K562 (cell line): Measurements from ENCODE around the gene TMEM187. TPM values are rescaled to one million over a fixed set of nuclear protein-coding genes. Genes with fewer than 3 reads are reported as not detected.

Experiments
- ATAC-seq: fragments of 200-7000 bp; cut with Tn5 transposase; 3 replicates; pipeline ENCODE4 v1.9.1; 2020; ENCODE audit warnings: moderate library complexity
- BruUV-seq: library from RNA; stranded (reverse); fragments of 400-500 nt; replicated peaks from 2 replicates; lab custom pipeline; 2021; lab: Mats Ljungman, UMichigan
- CTCF ChIA-PET: fragments of 300-600 bp; formaldehyde crosslinking; extraction: SDS; loops from one replicate; lab custom pipeline; 2021; ENCODE audit warnings: low intra/inter-chr PET ratio; lab: Yijun Ruan, JAX
- POLR2A ChIA-PET: fragments of 300-600, 350-650 bp; sonication (Branson Sonifier 250); formaldehyde crosslinking; extraction: SDS; loops from one replicate; lab custom pipeline; 2021; ENCODE audit warnings: antibody characterized with exemption, inconsistent platforms; lab: Yijun Ruan, JAX
- DNase-seq, 4 experiments: peaks; one replicate each; pipeline versions ENCODE4 v3.0.0 to v3.0.0-alpha.2; 2011 to 2018; ENCODE audit warnings: low spot score in 3 of 4, mixed read lengths in 3 of 4; ENCODE audit errors: extremely low read depth in 1 of 4
- FAIRE-seq: peaks from 2 replicates; lab custom pipeline; 2011; peaks lifted over from hg19 to GRCh38; lab: Jason Lieb, UNC
- H2AFZ ChIP-seq: 2 replicates; pipeline ENCODE4 v1.6.0; 2011; ENCODE audit warnings: low read depth, low read length, control low read depth, inconsistent platforms
- H3K27ac ChIP-seq: fragments of 200-600 bp; 3 replicates; pipeline ENCODE4 v1.8.0; 2011; ENCODE audit warnings: low read depth, mild to moderate bottlenecking, control low read depth, inconsistent platforms, low read length, moderate library complexity, mixed read lengths; ENCODE audit errors: extremely low read depth
- H3K27me3 ChIP-seq, 2 experiments: fragments of 300-600 bp in 1 of 2; 2 replicates in 1 of 2; 3 replicates in 1 of 2; pipeline versions ENCODE4 v1.6.0 to v1.8.0; 2011; ENCODE audit warnings: inconsistent platforms in 2 of 2, low read length in 2 of 2, mild to moderate bottlenecking in 1 of 2, mixed read lengths in 1 of 2, moderate library complexity in 1 of 2; ENCODE audit not compliant: control insufficient read depth in 2 of 2, insufficient read depth in 2 of 2
- H3K36me3 ChIP-seq: fragments of 300-600 bp; 3 replicates; pipeline ENCODE4 v1.8.0; 2011; ENCODE audit warnings: mild to moderate bottlenecking, low read length, inconsistent platforms; ENCODE audit not compliant: control insufficient read depth, insufficient read depth
- H3K4me1 ChIP-seq, 2 experiments: fragments of 200-600 bp in 1 of 2; replicated peaks in 1 of 2; 2 replicates in 1 of 2; 3 replicates in 1 of 2; pipeline versions ENCODE4 v1.5.1 to v1.8.0; 2011; ENCODE audit warnings: inconsistent platforms in 2 of 2, low read length in 2 of 2, mild to moderate bottlenecking in 1 of 2, mixed read lengths in 1 of 2, moderate library complexity in 1 of 2; ENCODE audit not compliant: control insufficient read depth in 2 of 2, insufficient read depth in 2 of 2
- H3K4me2 ChIP-seq: 2 replicates; pipeline ENCODE4 v1.6.1; 2011; ENCODE audit warnings: low read length, control low read depth, inconsistent platforms, mixed read lengths; ENCODE audit not compliant: insufficient read depth
- H3K4me3 ChIP-seq: fragments of 200-600 bp; sonication (generic), shearing (Covaris generic); 2 replicates; pipeline ENCODE4 v1.5.1; 2016; ENCODE audit warnings: control low read depth, inconsistent platforms
- H3K79me2 ChIP-seq: fragments of 200-600 bp; 3 replicates; pipeline ENCODE4 v1.8.0; 2011; ENCODE audit warnings: low read length, inconsistent platforms; ENCODE audit not compliant: control insufficient read depth, insufficient read depth
- H3K9ac ChIP-seq, 2 experiments: 2 replicates each; pipeline versions ENCODE4 v1.6.0 to v1.6.1; 2011; ENCODE audit warnings: low read depth in 2 of 2, low read length in 2 of 2, control low read depth in 1 of 2, inconsistent platforms in 1 of 2, mild to moderate bottlenecking in 1 of 2, mixed read lengths in 1 of 2; ENCODE audit not compliant: insufficient read depth in 1 of 2
- H3K9me1 ChIP-seq: one replicate; pipeline ENCODE4 v1.6.0; 2011; ENCODE audit warnings: inconsistent platforms, mild to moderate bottlenecking, low read length, moderate library complexity; ENCODE audit not compliant: control insufficient read depth, insufficient read depth
- H3K9me3 ChIP-seq: replicated peaks from 2 replicates; pipeline ENCODE4 v1.5.1; 2011; ENCODE audit warnings: low read depth, low read length, inconsistent platforms; ENCODE audit not compliant: control insufficient read depth, insufficient read depth
- H4K20me1 ChIP-seq: replicated peaks from 2 replicates; pipeline ENCODE4 v1.6.1; 2011; ENCODE audit warnings: low read length, inconsistent platforms, mixed read lengths; ENCODE audit not compliant: control insufficient read depth, insufficient read depth
- CBFA2T3 ChIP-seq: fragments of 450-650 bp; IDR thresholded peaks from 2 replicates; pipeline ENCODE4 v1.6.1; 2017
- COPS2 ChIP-seq: fragments of 450-650 bp; conservative IDR thresholded peaks from 2 replicates; pipeline ENCODE4 v1.6.1; 2016; ENCODE audit warnings: mild to moderate bottlenecking, moderate library complexity
- ESRRA ChIP-seq: fragments of 450-650 bp; IDR thresholded peaks from 2 replicates; pipeline ENCODE4 v1.6.1; 2014; ENCODE audit warnings: low read depth, mild to moderate bottlenecking, moderate library complexity, borderline replicate concordance
- HEY1 ChIP-seq: fragments of 250-450 bp; sonication (Bioruptor Pico); IDR thresholded peaks from 2 replicates; pipeline ENCODE4 v1.5.0; 2020; ENCODE audit warnings: mild to moderate bottlenecking, moderate library complexity, borderline replicate concordance
- NR0B1 ChIP-seq: fragments of 450-650 bp; IDR thresholded peaks from one replicate; pipeline ENCODE4 v1.6.1; 2018; ENCODE audit warnings: mild to moderate bottlenecking, moderate library complexity; ENCODE audit not compliant: partially characterized antibody
- RBM25 ChIP-seq: fragments of 200-400 bp; formaldehyde crosslinking; IDR thresholded peaks from 2 replicates; pipeline ENCODE4 v1.6.1; 2018; ENCODE audit warnings: low read length, low read depth, moderate library complexity; ENCODE audit not compliant: severe bottlenecking
- SOX6 ChIP-seq: fragments of 450-650 bp; IDR thresholded peaks from 2 replicates; pipeline ENCODE4 v1.6.1; 2014; ENCODE audit warnings: mild to moderate bottlenecking
- ZNF146 ChIP-seq: IDR thresholded peaks from one replicate; pipeline ENCODE4 v1.6.1; 2018; ENCODE audit warnings: missing compliant biosample characterization; ENCODE audit not compliant: unreplicated experiment
- WGBS: fragments of 100-300 bp; shearing (Covaris generic); methylation state at CpG from one replicate; pipeline ENCODE4 v1.1.6; 2016; ENCODE audit warnings: low coverage, mixed read lengths; ENCODE audit not compliant: insufficient coverage; ENCODE audit errors: missing lambda C conversion rate; 5-methylcytosine and 5-hydroxymethylcytosine counted together
- in situ Hi-C: fragments of 300-500 bp; cut with MboI; formaldehyde crosslinking; loops from 4 replicates; pipeline ENCODE4 v1.15.0; 2018; ENCODE audit warnings: inconsistent platforms, mixed read lengths
- intact Hi-C: fragments of 100-400 bp; cut with micrococcal nuclease; formaldehyde crosslinking; loops from 2 replicates; pipeline ENCODE4 v1.14.2; 2022
- polyA plus RNA-seq, 8 experiments: library from polyadenylated mRNA; depleted of rRNA in 4 of 8; stranded (reverse) in 5 of 8; unstranded in 3 of 8; fragments of >200 nt; fragmentation: Nextera tagmentation in 2 of 8; fragmentation: Illumina TruSeq in 1 of 8; extraction: Ambion mirVana in 2 of 8; extraction: Trizol in 1 of 8; gene quantifications; 2 replicates each; pipeline versions ENCODE4 v1.2.1 to v1.2.3, GENCODE V29; 2011 to 2014; ENCODE audit warnings: inconsistent platforms in 1 of 8, missing spikeins in 1 of 8
- total RNA-seq, 7 experiments: library from RNA; depleted of rRNA in 6 of 7; stranded (reverse); fragments of >200 nt in 6 of 7; fragmentation: Illumina TruSeq in 2 of 7; extraction: Trizol in 2 of 7; gene quantifications; 2 replicates each; pipeline versions ENCODE4 v1.2.1 to v1.2.3, GENCODE V29; 2011 to 2021; ENCODE audit warnings: low replicate concordance in 1 of 7
- TF ChIP-seq, protein P1 (sequence below): fragments of 450-650 bp; IDR thresholded peaks from 2 replicates; pipeline ENCODE4 v1.6.1; 2016
- TF ChIP-seq, protein P2 (sequence below): fragments of 450-650 bp; IDR thresholded peaks from 2 replicates; pipeline ENCODE4 v1.6.1; 2014; ENCODE audit warnings: low read depth, mild to moderate bottlenecking, moderate library complexity, borderline replicate concordance

Gene TMEM187
- total and polyA plus RNA-seq, 9 of the 15 experiments (the other 6 are each of a cell fraction or from before 2014, with no cell fraction given) = 0.13 to 6.4 (median 1.6) TPM

- no peak for DNase-seq
- H3K36me3 ChIP-seq = no peaks in the 10 kb centered on the region
- no peak for FAIRE-seq
- BruUV-seq = no TSS peak
- H4K20me1 ChIP-seq = no peaks in the 10 kb centered on the region
- H3K9me3 ChIP-seq = no peaks in the 10 kb centered on the region
- 82% methylated on average over 11 of the region's 14 CpGs for WGBS
- H3K27me3 ChIP-seq = no peaks in the 10 kb centered on the region
- H3K79me2 ChIP-seq = no peaks in the 10 kb centered on the region
- no peak overlapping the region for H3K4me2 ChIP-seq
- peak overlapping the region in 1 of 2 experiments; percentile 74; a peak in 1 of 4 replicates for H3K9ac ChIP-seq
- TF ChIP-seq, protein P1, sequence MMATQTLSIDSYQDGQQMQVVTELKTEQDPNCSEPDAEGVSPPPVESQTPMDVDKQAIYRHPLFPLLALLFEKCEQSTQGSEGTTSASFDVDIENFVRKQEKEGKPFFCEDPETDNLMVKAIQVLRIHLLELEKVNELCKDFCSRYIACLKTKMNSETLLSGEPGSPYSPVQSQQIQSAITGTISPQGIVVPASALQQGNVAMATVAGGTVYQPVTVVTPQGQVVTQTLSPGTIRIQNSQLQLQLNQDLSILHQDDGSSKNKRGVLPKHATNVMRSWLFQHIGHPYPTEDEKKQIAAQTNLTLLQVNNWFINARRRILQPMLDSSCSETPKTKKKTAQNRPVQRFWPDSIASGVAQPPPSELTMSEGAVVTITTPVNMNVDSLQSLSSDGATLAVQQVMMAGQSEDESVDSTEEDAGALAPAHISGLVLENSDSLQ = peak; percentile 16; the same call in 1 of the 2 replicates
- TF ChIP-seq SOX6 (no peak), NR0B1 (no peak), COPS2 (no peak), ESRRA (no peak), HEY1 (no peak), ZNF146 (CRISPR knock-in tag) (peak; percentile 96), CBFA2T3 (no peak), RBM25 (peak; percentile 24)
- TF ChIP-seq, protein P2, sequence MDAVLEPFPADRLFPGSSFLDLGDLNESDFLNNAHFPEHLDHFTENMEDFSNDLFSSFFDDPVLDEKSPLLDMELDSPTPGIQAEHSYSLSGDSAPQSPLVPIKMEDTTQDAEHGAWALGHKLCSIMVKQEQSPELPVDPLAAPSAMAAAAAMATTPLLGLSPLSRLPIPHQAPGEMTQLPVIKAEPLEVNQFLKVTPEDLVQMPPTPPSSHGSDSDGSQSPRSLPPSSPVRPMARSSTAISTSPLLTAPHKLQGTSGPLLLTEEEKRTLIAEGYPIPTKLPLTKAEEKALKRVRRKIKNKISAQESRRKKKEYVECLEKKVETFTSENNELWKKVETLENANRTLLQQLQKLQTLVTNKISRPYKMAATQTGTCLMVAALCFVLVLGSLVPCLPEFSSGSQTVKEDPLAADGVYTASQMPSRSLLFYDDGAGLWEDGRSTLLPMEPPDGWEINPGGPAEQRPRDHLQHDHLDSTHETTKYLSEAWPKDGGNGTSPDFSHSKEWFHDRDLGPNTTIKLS = no peak
- no peak overlapping the region for H3K4me3 ChIP-seq
- in situ Hi-C loops (no loop called here), intact Hi-C loops (no loop called here)
- peaks cover 3 to 27% of the 10 kb centered on the region in 2 experiments for H3K4me1 ChIP-seq
- H2AFZ ChIP-seq = no peak overlapping the region
- ChIA-PET POLR2A (interaction anchor here (0.6 kb wide), 1 partner anchor 23 kb away, joined by 3 read pairs; no protein-coding TSS in a partner anchor), CTCF (interaction anchor here (0.9 kb wide), 1 partner anchor 17 kb away, joined by 3 read pairs; no protein-coding TSS in a partner anchor)
- no peak for ATAC-seq
- H3K9me1 ChIP-seq = peaks cover 3% of the 10 kb centered on the region
- no peak overlapping the region for H3K27ac ChIP-seq
These were observed 17.6 kb downstream of the TMEM187 start for GRCh38 chrX:153989973-153990655.
